Natural killer cell (primary cell): ENCODE data around the gene VPS13D. TPM values are rescaled to one million over a fixed set of nuclear protein-coding genes. Genes with fewer than 3 reads are reported as not detected.

Source experiments
- ATAC-seq, 3 donors: fragments of 150-1000 bp in 2 of 3; fragments of 200-7000 bp in 1 of 3; cut with Tn5 transposase; 1 replicate in 1 of 3; 2 replicates in 2 of 3; pipeline ENCODE4 v1.10.0; 2021; ENCODE audit warnings: mild to moderate bottlenecking in 2 of 3, moderate library complexity in 2 of 3
- DNase-seq, 2 donors: peaks; one replicate each; pipeline versions ENCODE4 v3.0.0 to v3.0.0-alpha.2; 2013 to 2021; ENCODE audit warnings: mixed read lengths in 1 of 2
- H3K27ac ChIP-seq: one replicate; pipeline ENCODE4 v1.5.1; 2013; ENCODE audit warnings: mild to moderate bottlenecking, low read length
- H3K27me3 ChIP-seq: one replicate; pipeline ENCODE4 v1.6.1; 2013; ENCODE audit warnings: low read length; ENCODE audit not compliant: control insufficient read depth, insufficient read depth
- H3K36me3 ChIP-seq: one replicate; pipeline ENCODE4 v1.6.1; 2013; ENCODE audit warnings: low read length; ENCODE audit not compliant: control insufficient read depth, insufficient read depth
- H3K4me1 ChIP-seq: one replicate; pipeline ENCODE4 v1.6.1; 2013; ENCODE audit warnings: low read length; ENCODE audit not compliant: control insufficient read depth, insufficient read depth
- H3K4me3 ChIP-seq: one replicate; pipeline ENCODE4 v1.5.1; 2013; ENCODE audit warnings: low read length
- H3K9me3 ChIP-seq: one replicate; pipeline ENCODE4 v1.6.1; 2013; ENCODE audit warnings: low read length; ENCODE audit not compliant: control insufficient read depth, insufficient read depth
- H3K27ac Mint-ChIP-seq, 2 donors: one replicate each; pipeline ENCODE4 v1.8.0; 2022; ENCODE audit warnings: mild to moderate bottlenecking in 2 of 2, mixed read lengths in 2 of 2, moderate library complexity in 1 of 2
- H3K27me3 Mint-ChIP-seq, 2 donors: one replicate each; pipeline ENCODE4 v1.8.0; 2022; ENCODE audit warnings: low read depth in 2 of 2, mixed read lengths in 2 of 2
- H3K36me3 Mint-ChIP-seq: one replicate; pipeline ENCODE4 v1.8.0; 2022; ENCODE audit warnings: mixed read lengths
- H3K4me1 Mint-ChIP-seq, 2 donors: one replicate each; pipeline ENCODE4 v1.8.0; 2022; ENCODE audit warnings: mixed read lengths in 2 of 2
- H3K4me3 Mint-ChIP-seq: one replicate; pipeline ENCODE4 v1.8.0; 2022; ENCODE audit warnings: mild to moderate bottlenecking, moderate library complexity, mixed read lengths
- H3K9me3 Mint-ChIP-seq, 2 donors: one replicate each; pipeline ENCODE4 v1.8.0; 2022; ENCODE audit warnings: mixed read lengths in 2 of 2
- WGBS: methylation state at CpG from one replicate; pipeline ENCODE4 v1.1.7; 2013; ENCODE audit warnings: missing lambda C conversion rate; ENCODE audit not compliant: insufficient coverage; 5-methylcytosine and 5-hydroxymethylcytosine counted together
- intact Hi-C: fragments of 100-400 bp; cut with micrococcal nuclease; formaldehyde crosslinking; loops from one replicate; pipeline ENCODE4 v1.14.2; 2022
- total RNA-seq, 4 donors: library from RNA; stranded (reverse); fragments of 120-200 nt in 1 of 4; gene quantifications; one replicate each; pipeline versions ENCODE4 v1.2.3 to v1.2.4, GENCODE V29; 2013 to 2022
- TF ChIP-seq, protein P1 (sequence below): fragments of 200-600 bp; IDR thresholded peaks from one replicate; pipeline ENCODE4 v1.8.0; 2022; ENCODE audit warnings: antibody characterized with exemption

VPS13D gene
- total RNA-seq, 3 donors from 2014 or later (not counting 1 experiment from before 2014, with no cell fraction given): 66.3 to 94.0 (median 81.7) TPM

GRCh38 chr1:12437629-12438028 lies 207.8 kb downstream of the VPS13D start:
- TF ChIP-seq, protein P1, sequence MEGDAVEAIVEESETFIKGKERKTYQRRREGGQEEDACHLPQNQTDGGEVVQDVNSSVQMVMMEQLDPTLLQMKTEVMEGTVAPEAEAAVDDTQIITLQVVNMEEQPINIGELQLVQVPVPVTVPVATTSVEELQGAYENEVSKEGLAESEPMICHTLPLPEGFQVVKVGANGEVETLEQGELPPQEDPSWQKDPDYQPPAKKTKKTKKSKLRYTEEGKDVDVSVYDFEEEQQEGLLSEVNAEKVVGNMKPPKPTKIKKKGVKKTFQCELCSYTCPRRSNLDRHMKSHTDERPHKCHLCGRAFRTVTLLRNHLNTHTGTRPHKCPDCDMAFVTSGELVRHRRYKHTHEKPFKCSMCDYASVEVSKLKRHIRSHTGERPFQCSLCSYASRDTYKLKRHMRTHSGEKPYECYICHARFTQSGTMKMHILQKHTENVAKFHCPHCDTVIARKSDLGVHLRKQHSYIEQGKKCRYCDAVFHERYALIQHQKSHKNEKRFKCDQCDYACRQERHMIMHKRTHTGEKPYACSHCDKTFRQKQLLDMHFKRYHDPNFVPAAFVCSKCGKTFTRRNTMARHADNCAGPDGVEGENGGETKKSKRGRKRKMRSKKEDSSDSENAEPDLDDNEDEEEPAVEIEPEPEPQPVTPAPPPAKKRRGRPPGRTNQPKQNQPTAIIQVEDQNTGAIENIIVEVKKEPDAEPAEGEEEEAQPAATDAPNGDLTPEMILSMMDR: no peak
- Mint-ChIP-seq H3K9me3 (no peaks in the 10 kb centered on the region), H3K4me3 (peak overlapping the region; percentile 83), H3K27ac (peak overlapping the region; percentile 98), H3K4me1 (peaks cover 88% of the 10 kb centered on the region in 2 donors), H3K36me3 (no peaks in the 10 kb centered on the region), H3K27me3 (no peaks in the 10 kb centered on the region)
- intact Hi-C loops: loop anchor here (1.0 to 10.0 kb wide), 3 partner anchors 12 to 263 kb away; partner anchors contain the start of gene DHRS3
- Histone ChIP-seq H3K27ac (peak overlapping the region; percentile 65), H3K27me3 (no peaks in the 10 kb centered on the region), H3K4me3 (no peak overlapping the region), H3K9me3 (no peaks in the 10 kb centered on the region), H3K36me3 (no peaks in the 10 kb centered on the region), H3K4me1 (peaks cover 86% of the 10 kb centered on the region)
- WGBS: 98% methylated on average over 2 of the region's 2 CpGs
- ATAC-seq (no peak), DNase-seq (no peak)

DNA sequence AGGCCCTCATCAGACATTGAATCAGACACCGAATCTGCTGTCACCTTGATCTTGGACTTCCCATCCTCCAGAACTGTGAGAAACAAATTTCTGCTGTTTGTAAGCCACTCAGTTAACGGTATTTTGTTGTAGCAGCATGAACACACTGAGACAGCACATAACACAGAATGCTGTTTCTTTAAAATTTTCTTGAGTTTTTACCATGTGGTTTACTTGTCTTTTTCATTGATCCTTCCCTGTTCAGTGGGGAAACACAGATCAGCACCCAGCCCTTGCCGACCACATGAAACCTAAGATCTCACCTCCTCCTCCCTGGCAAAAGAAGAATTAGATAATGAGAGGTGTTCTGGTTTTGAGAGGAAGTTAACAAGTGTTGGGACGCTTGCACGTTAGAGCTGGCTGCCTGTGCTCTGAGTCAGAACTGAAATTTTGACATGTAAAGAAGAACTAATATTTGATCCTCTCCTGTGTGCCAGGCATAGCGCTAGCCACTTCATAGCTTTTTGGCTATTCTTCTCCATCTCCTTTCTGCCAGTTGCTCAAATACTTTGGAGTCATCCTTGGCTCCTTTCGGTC lies 208.6 kb downstream of the VPS13D start:
- H3K27ac Mint-ChIP-seq: peak overlapping the region; percentile 98
- TF ChIP-seq, protein P1: no peak
- peaks cover 91 to 93% of the 10 kb centered on the region in 2 donors for H3K4me1 Mint-ChIP-seq
- Histone ChIP-seq H3K27ac (peak overlapping the region; percentile 65), H3K4me1 (peaks cover 81% of the 10 kb centered on the region), H3K27me3 (no peaks in the 10 kb centered on the region), H3K9me3 (no peaks in the 10 kb centered on the region), H3K36me3 (no peaks in the 10 kb centered on the region), H3K4me3 (no peak overlapping the region)
- 32% methylated on average over 6 of the region's 7 CpGs for WGBS
- intact Hi-C loops: loop anchor here (1.0 to 10.0 kb wide), 3 partner anchors 11 to 264 kb away; partner anchors contain the start of gene DHRS3
- peak overlapping the region; percentile 82 for H3K4me3 Mint-ChIP-seq
- peaks cover 0 to under 1% of the 10 kb centered on the region in 2 donors for H3K9me3 Mint-ChIP-seq
- peak; percentile 48 to 81 for DNase-seq
- peaks cover 3% of the 10 kb centered on the region for H3K36me3 Mint-ChIP-seq
- ATAC-seq: peak; percentile 39 to 71 (median 68)
- H3K27me3 Mint-ChIP-seq: no peaks in the 10 kb centered on the region

- Mint-ChIP-seq H3K27me3 (no peaks in the 10 kb centered on the region), H3K27ac (peak overlapping the region; percentile 98), H3K9me3 (peaks cover 0 to 2% of the 10 kb centered on the region in 2 donors), H3K4me3 (peak overlapping the region; percentile 82), H3K4me1 (peaks cover 88 to 92% of the 10 kb centered on the region in 2 donors), H3K36me3 (peaks cover 7% of the 10 kb centered on the region)
- Histone ChIP-seq H3K9me3 (no peaks in the 10 kb centered on the region), H3K4me1 (peaks cover 75% of the 10 kb centered on the region), H3K27me3 (no peaks in the 10 kb centered on the region), H3K4me3 (no peak overlapping the region), H3K36me3 (no peaks in the 10 kb centered on the region), H3K27ac (peak overlapping the region; percentile 65)
- TF ChIP-seq, protein P1: no peak
- 54% methylated on average over 5 of the region's 5 CpGs for WGBS
- DNase-seq: no peak
- ATAC-seq: no peak
- intact Hi-C loops: loop anchor here (10.0 kb wide), 1 partner anchor 264 kb away; no protein-coding TSS in a partner anchor
These were observed 209.2 kb downstream of the VPS13D start for GRCh38 chr1:12439073-12439472.
